ENCODE data around the gene INPP5A. TPM values are rescaled to one million over a fixed set of nuclear protein-coding genes. Genes with fewer than 3 reads are reported as not detected.

Gene INPP5A
- total RNA-seq, 6 experiments from 2014 or later, result 58.9 to 64.6 (median 63.8) TPM

GRCh38 chr10:132515811-132516726, 21.5 kb upstream of the INPP5A start:
- DNase-seq, result no peak
- no peak for TF ChIP-seq CTCF (IDR thresholded peaks at IDR 0.05)
- no peaks in the 10 kb centered on the region; the same call in 1 of the 2 replicates for H3K27me3 Mint-ChIP-seq (ENCODE audit: insufficient read depth)
- H3K4me1 Mint-ChIP-seq (ENCODE audit: low read depth), result peaks cover 48% of the 10 kb centered on the region
- H3K9me3 Mint-ChIP-seq, result peaks cover 3% of the 10 kb centered on the region; the same call in 1 of the 2 replicates
- H3K4me3 Mint-ChIP-seq, result peak overlapping the region; percentile 49; the same call in 1 of the 2 replicates
- H3K36me3 Mint-ChIP-seq (ENCODE audit: low read depth), result no peaks in the 10 kb centered on the region
- H3K27ac Mint-ChIP-seq, result peak overlapping the region; percentile 97

GRCh38 chr10:132516771-132517725, 20.5 kb upstream of the INPP5A start:
- Mint-ChIP-seq H3K9me3 (peaks cover 3% of the 10 kb centered on the region; the same call in 1 of the 2 replicates), H3K27ac (peak overlapping the region; percentile 97), H3K4me1 (ENCODE audit: low read depth) (peaks cover 48% of the 10 kb centered on the region), H3K4me3 (peak overlapping the region; percentile 73), H3K36me3 (ENCODE audit: low read depth) (no peaks in the 10 kb centered on the region), H3K27me3 (ENCODE audit: insufficient read depth) (no peaks in the 10 kb centered on the region; the same call in 1 of the 2 replicates)
- TF ChIP-seq CTCF (IDR thresholded peaks at IDR 0.05), result no peak
- peak; percentile 98 for DNase-seq

GRCh38 chr10:132517951-132518521, 19.6 kb upstream of the INPP5A start:
- peaks cover 2% of the 10 kb centered on the region for H3K27me3 Mint-ChIP-seq (ENCODE audit: insufficient read depth)
- H3K9me3 Mint-ChIP-seq, result peaks cover 3% of the 10 kb centered on the region; the same call in 1 of the 2 replicates
- no peak for TF ChIP-seq CTCF (IDR thresholded peaks at IDR 0.05)
- H3K27ac Mint-ChIP-seq, result peak overlapping the region; percentile 97
- H3K4me1 Mint-ChIP-seq (ENCODE audit: low read depth), result peaks cover 48% of the 10 kb centered on the region
- H3K36me3 Mint-ChIP-seq (ENCODE audit: low read depth), result no peaks in the 10 kb centered on the region
- no peak for DNase-seq
- H3K4me3 Mint-ChIP-seq, result peak overlapping the region; percentile 73

GRCh38 chr10:132518572-132519381, 18.8 kb upstream of the INPP5A start:
- peaks cover 2% of the 10 kb centered on the region for H3K27me3 Mint-ChIP-seq (ENCODE audit: insufficient read depth)
- H3K4me3 Mint-ChIP-seq, result no peak overlapping the region
- H3K36me3 Mint-ChIP-seq (ENCODE audit: low read depth), result no peaks in the 10 kb centered on the region
- H3K27ac Mint-ChIP-seq, result peak overlapping the region; percentile 38
- TF ChIP-seq CTCF (IDR thresholded peaks at IDR 0.05), result no peak
- peaks cover 48% of the 10 kb centered on the region for H3K4me1 Mint-ChIP-seq (ENCODE audit: low read depth)
- no peak for DNase-seq
- no peaks in the 10 kb centered on the region for H3K9me3 Mint-ChIP-seq
